Naive B cell (primary cell): ENCODE data around the gene ALKBH4. TPM values are rescaled to one million over a fixed set of nuclear protein-coding genes. Genes with fewer than 3 reads are reported as not detected.
"Not testable (repeated sequence)": the region's sequence is repeated elsewhere in the genome, so short reads cannot be mapped to it uniquely, and the experiment has no call there.

ENCODE experiments used
- ATAC-seq, 2 donors: fragments of 150-1000 bp; cut with Tn5 transposase; 2 replicates each; pipeline ENCODE4 v1.10.0; 2021; ENCODE audit warnings: low read depth in 2 of 2, mild to moderate bottlenecking in 2 of 2, moderate library complexity in 2 of 2
- DNase-seq: peaks from one replicate; pipeline ENCODE4 v3.0.0; 2022
- H3K27ac Mint-ChIP-seq, 6 donors: one replicate each; pipeline ENCODE4 v1.8.0; 2020 to 2022; ENCODE audit warnings: mild to moderate bottlenecking in 6 of 6, mixed read lengths in 6 of 6, moderate library complexity in 5 of 6, inconsistent platforms in 2 of 6
- H3K27me3 Mint-ChIP-seq, 3 donors: one replicate each; pipeline ENCODE4 v1.8.0; 2021 to 2022; ENCODE audit warnings: mixed read lengths in 3 of 3, mild to moderate bottlenecking in 1 of 3
- H3K36me3 Mint-ChIP-seq, 2 donors: one replicate each; pipeline ENCODE4 v1.8.0; 2020 to 2022; ENCODE audit warnings: mixed read lengths in 2 of 2, inconsistent platforms in 1 of 2, mild to moderate bottlenecking in 1 of 2
- H3K4me1 Mint-ChIP-seq, 3 donors: one replicate each; pipeline ENCODE4 v1.8.0; 2020 to 2022; ENCODE audit warnings: mixed read lengths in 3 of 3, inconsistent platforms in 1 of 3, mild to moderate bottlenecking in 1 of 3, moderate library complexity in 1 of 3
- H3K4me3 Mint-ChIP-seq, 8 donors: one replicate each; pipeline ENCODE4 v1.8.0; 2020 to 2022; ENCODE audit warnings: mild to moderate bottlenecking in 8 of 8, mixed read lengths in 8 of 8, moderate library complexity in 8 of 8, inconsistent platforms in 2 of 8
- H3K9me3 Mint-ChIP-seq, 7 donors: one replicate each; pipeline ENCODE4 v1.8.0; 2020 to 2022; ENCODE audit warnings: mixed read lengths in 7 of 7, mild to moderate bottlenecking in 5 of 7, inconsistent platforms in 2 of 7, moderate library complexity in 1 of 7
- polyA plus RNA-seq, 6 donors: library from polyadenylated mRNA; unstranded; fragments of 300-500 nt; fragmentation: Illumina TruSeq; gene quantifications; one replicate each; pipeline ENCODE4 v1.2.3, GENCODE V29; 2021; ENCODE audit warnings: low read depth in 6 of 6

ALKBH4 gene
- polyA plus RNA-seq, 6 donors from 2014 or later = 12.4 to 23.5 (median 19.0) TPM

DNA sequence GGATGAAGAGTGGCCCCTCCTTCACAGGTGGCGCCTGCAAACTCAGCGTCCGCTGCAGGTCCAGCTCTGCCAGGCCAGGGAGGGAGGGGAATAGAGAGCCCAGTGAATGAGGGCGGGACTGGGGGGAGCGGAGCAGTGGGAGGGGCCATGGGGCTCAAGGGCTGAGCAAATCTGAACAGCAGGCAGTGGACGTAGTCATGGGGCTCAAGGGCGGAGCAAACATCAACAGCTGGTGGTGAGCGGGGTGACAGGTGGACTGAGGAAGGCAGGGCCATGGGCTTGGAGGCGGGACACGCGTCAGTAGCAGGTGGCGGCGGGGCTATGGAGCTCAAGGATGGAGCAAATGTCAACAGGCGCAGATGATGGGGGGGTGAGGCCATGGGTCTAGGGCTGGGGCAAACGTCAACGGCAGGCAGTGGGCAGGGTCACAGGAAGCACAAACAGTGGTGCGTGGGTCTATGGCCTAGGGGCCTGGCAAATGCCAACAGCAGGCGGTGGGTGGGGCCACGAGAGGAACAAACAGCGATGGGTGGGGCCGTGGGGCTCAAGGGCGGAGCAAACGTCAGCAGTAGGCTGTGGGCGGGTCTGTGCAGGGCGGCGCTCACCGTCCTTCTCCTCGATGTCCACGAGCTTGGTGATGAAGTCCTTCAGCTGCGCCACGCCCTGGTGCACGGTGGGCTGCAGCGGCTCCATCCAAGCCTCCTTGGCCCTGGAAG lies 28.7 kb upstream of the ALKBH4 start:
- not testable (repeated sequence) for H3K36me3 Mint-ChIP-seq, DNase-seq

DNA sequence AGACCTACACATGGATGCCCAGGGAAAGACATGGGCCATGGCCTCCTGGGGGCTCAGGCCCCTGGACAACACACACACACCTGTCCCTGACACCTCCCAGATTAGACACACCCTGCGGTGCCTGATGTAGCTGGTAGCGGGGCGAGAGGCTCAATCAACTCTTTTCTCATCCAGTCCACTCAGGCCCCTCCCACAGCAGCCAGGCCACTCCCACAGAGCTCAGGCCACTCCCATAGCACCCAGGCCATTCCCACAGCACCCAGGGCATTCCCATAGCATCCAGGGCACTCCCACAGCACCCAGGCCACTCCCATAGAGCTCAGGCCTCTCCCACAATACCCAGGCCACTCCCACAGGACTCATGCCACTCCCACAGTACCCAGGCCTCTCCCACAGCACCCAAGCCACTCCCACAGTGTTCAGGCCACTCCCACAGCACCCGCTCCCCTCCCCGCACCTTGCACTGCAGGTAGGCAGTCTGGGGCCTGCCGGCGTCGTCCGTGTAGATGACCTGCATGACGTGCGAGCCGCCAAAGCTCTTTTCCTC lies 25.9 kb upstream of the ALKBH4 start:
- not testable (repeated sequence) for H3K4me1 Mint-ChIP-seq, H3K4me3 Mint-ChIP-seq, H3K9me3 Mint-ChIP-seq, H3K27ac Mint-ChIP-seq, H3K27me3 Mint-ChIP-seq, H3K36me3 Mint-ChIP-seq
- peak; percentile 29 to 37 for ATAC-seq
- DNase-seq = peak; percentile 31

More for the DNA sequence above, 28.7 kb upstream of the ALKBH4 start:
- not testable (repeated sequence) for H3K27me3 Mint-ChIP-seq, H3K4me1 Mint-ChIP-seq, H3K4me3 Mint-ChIP-seq, H3K9me3 Mint-ChIP-seq, H3K27ac Mint-ChIP-seq
- peak; percentile 49 to 52 for ATAC-seq

DNA sequence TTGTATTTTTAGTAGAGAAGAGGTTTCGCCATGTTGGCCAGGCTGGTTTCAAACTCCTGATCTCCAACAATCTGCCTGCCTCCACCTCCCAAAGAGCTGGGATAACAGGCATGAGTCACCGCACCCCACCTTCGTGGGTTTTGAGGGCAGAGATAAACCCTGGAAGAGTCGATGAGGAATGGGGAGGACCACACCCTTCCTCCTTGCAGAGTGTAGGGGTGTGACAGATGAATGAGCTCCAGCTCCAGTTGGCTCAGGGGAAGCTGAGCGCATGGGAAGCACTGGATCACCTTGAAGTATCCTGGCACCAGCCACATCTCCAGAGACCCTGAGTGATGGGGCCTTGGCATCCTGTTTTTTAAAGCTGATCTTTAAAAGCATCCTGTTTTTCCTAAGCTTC lies 19.7 kb upstream of the ALKBH4 start:
- H3K36me3 Mint-ChIP-seq, ATAC-seq, H3K27me3 Mint-ChIP-seq, H3K27ac Mint-ChIP-seq, DNase-seq, H3K4me3 Mint-ChIP-seq, H3K4me1 Mint-ChIP-seq, H3K9me3 Mint-ChIP-seq: not testable (repeated sequence)

DNA sequence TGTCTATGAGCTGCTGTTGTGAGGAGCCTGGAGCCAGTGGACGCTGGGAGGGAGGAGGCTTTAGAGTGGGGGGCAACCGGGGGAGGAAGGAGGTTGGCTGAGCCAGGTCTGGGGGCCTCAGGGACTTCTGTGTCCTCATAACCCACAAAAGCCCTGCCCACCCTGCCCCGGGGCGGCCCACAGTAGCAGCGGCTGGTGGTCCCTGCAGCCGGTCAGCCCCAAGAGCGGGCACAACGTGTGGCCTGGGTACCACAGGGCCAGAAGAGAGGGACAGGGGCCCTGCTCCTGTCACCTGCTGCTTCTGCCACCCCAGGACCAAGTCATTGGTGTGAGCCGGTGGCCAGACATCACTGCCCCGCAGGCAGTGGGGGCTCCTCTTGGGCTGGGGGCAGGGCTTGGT lies 17.3 kb upstream of the ALKBH4 start:
- H3K4me1 Mint-ChIP-seq, H3K36me3 Mint-ChIP-seq: not testable (repeated sequence)

GRCh38 chr7:102479982-102480637 lies 15.4 kb upstream of the ALKBH4 start:
- H3K4me1 Mint-ChIP-seq, ATAC-seq, H3K36me3 Mint-ChIP-seq, DNase-seq, H3K9me3 Mint-ChIP-seq, H3K27me3 Mint-ChIP-seq: not testable (repeated sequence)
- Mint-ChIP-seq H3K27ac (peak overlapping the region in 1 of 6 donors; percentile 53), H3K4me3 (peak overlapping the region in 2 of 8 donors; percentile 9 to 35)

More for the DNA sequence above, 17.3 kb upstream of the ALKBH4 start:
- H3K9me3 Mint-ChIP-seq, H3K27me3 Mint-ChIP-seq, DNase-seq, H3K4me3 Mint-ChIP-seq, ATAC-seq, H3K27ac Mint-ChIP-seq: not testable (repeated sequence)

DNA sequence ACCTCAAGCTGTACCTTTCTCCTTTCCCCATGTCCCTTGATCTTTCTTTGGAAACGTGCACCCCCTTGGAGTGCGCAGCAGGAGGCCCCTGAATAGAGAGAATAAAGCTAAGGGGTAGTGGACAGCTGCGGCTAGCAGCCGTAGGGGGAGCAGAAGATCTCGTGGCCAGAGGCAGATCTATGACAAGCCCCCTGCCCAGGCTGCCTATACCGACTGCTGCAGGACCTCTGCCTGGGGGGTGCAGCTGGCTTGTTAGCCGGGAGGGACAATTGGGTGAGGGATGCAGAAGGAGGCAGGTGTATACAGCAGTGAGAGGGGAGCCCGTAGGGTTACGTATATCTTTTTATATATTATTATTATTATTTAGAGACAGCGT lies 14.5 kb upstream of the ALKBH4 start:
- not testable (repeated sequence) for H3K36me3 Mint-ChIP-seq, H3K27me3 Mint-ChIP-seq, H3K4me1 Mint-ChIP-seq, DNase-seq, H3K9me3 Mint-ChIP-seq
- peak overlapping the region in 1 of 6 donors; percentile 77 for H3K27ac Mint-ChIP-seq
- H3K4me3 Mint-ChIP-seq = peak overlapping the region in 1 of 8 donors; percentile 78
- peak; percentile 6 to 13 for ATAC-seq

DNA sequence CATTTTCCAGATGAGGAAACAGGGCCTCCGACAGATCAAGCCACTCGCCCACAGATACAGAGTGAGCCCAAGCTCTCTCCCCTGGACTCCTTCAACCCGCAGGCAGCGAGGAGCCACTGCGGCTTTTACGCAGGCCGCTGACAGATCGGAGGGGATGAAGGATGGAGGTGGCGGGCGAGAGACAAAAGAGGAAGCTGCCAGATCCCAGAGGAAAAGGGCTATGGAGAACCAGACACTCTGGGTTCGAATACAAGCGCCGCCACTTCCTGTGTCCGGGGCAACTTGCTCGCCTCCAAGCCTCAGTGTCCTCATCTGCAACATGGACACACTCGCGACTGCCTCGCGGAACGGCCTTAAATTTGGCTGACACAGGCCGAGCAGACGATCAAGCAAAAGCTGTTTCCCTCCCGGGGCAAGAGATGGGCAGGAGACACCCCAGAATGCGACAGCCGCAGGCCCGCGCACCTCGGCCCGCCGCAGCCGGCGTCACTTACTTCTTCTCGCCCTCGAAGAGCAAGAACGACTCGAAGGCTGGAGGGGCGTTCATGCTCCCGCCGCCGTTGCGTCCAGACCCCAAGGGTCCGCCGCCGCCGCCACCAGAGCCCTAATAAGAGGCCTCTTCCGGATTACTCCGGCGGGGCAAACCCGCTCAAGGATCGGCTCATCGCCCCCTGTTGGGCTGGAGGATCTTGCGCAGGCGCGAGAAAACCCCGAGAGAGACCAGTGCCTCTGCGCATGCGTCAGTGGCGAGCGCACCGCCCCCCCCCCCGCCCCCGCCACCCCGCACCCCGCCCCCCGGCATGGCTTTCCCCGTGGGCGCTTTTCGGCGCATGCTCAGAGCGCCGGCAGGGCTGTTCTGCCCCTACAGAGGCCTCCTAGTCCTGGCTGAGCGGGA lies 13.9 kb upstream of the ALKBH4 start, which contains the start of gene POLR2J:
Gene POLR2J (minus strand): TSS at position 609 of the 895 bp plus-strand sequence. CDS start 62 bp downstream, at position 547.
- H3K27me3 Mint-ChIP-seq, H3K36me3 Mint-ChIP-seq, H3K9me3 Mint-ChIP-seq, H3K4me1 Mint-ChIP-seq: not testable (repeated sequence)
- peak; percentile 90 for DNase-seq
- Mint-ChIP-seq H3K4me3 (peak within 1 kb of the TSS; percentile 78 to 96 (median 92)), H3K27ac (peak within 1 kb of the TSS; percentile 39 to 94 (median 80))
- ATAC-seq = peak; percentile 86 to 89

DNA sequence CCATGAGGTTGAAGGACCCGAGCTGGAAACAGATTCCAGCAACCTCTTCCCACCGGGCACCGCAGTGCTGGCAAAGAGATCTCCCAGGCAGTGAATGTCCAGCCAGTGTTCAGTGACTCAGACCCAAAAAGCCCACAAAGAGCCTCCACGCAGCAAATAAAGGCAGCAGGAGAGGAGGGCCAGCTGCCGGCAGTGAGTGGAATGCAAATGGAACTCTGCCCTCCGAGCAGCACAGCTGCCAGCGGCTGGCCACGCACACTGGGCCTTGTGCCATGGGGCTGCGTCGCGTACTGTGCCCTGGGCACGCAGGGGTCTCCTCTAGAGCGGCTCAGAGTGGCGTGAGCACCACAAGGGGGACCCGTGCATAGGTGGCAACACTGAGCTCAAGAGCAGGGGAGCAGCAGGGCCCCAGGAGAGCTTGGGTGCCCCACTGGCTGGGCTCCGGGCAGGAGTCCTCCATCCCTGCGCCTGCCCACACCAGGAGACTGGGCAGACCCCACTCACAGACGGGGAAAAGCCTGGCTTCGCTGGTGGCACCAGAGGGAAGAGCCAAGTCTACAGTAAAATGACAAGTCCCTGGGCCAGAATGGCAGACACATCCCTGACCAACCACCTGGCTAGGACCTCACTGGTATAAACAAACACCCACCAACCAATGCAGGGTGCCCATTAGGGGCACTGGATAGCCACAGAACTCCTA lies 10.2 kb upstream of the ALKBH4 start:
- H3K4me1 Mint-ChIP-seq, ATAC-seq, H3K9me3 Mint-ChIP-seq: not testable (repeated sequence)

GRCh38 chr7:102474116-102474515 lies 9.5 kb upstream of the ALKBH4 start:
- not testable (repeated sequence) for H3K36me3 Mint-ChIP-seq, H3K4me3 Mint-ChIP-seq, H3K27ac Mint-ChIP-seq, H3K4me1 Mint-ChIP-seq, ATAC-seq, H3K27me3 Mint-ChIP-seq, DNase-seq, H3K9me3 Mint-ChIP-seq

More for the DNA sequence above, 10.2 kb upstream of the ALKBH4 start:
- H3K27me3 Mint-ChIP-seq, H3K4me3 Mint-ChIP-seq, DNase-seq, H3K27ac Mint-ChIP-seq, H3K36me3 Mint-ChIP-seq: not testable (repeated sequence)

DNA sequence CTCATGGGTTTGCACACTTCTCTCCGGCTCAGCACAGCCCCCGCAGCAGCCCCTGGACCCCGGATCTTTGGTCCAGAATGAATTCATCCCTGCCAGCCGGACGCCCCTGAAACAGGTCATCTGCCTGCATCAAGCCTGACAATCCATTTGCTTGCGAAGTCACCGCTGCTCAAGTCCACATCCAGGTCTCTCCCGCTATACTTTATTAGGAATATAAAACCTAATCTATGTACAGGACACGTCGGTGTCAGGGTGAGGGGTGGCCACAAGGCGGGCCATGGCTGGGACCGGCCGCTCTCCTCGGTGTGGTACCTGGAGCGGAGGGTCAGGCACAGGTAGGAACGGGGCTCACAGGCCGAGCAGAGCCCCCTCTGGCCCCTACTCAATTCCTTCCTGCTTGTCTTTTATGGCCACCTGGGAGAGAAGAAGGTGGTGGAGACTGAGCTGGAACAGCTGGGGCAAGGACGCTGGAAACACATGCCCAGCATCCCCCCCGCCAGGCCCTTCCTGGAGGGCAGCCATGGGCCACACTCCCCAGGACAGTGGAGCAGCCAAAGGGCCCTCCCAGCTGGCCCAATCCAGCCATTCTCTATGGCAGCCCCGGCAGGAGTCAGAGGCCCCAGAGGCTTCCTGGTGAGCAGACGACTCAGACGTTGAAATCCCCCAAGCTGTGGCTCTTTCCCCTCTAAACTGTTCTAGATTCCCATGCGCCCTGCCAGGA lies 8.8 kb upstream of the ALKBH4 start:
- H3K27me3 Mint-ChIP-seq = no peaks in the 10 kb centered on the region
- peak overlapping the region in 2 of 6 donors; percentile 18 to 47 for H3K27ac Mint-ChIP-seq
- DNase-seq = no peak
- no peaks in the 10 kb centered on the region for H3K36me3 Mint-ChIP-seq
- no peaks in the 10 kb centered on the region for H3K9me3 Mint-ChIP-seq
- H3K4me1 Mint-ChIP-seq = peaks cover 0 to 8% (median 0%) of the 10 kb centered on the region in 3 donors
- no peak for ATAC-seq
- peak overlapping the region in 1 of 8 donors; percentile 47 for H3K4me3 Mint-ChIP-seq

GRCh38 chr7:102472126-102473041 lies 7.7 kb upstream of the ALKBH4 start:
- no peaks in the 10 kb centered on the region for H3K27me3 Mint-ChIP-seq
- H3K27ac Mint-ChIP-seq = peak overlapping the region in 2 of 6 donors; percentile 70 to 84
- no peaks in the 10 kb centered on the region for H3K36me3 Mint-ChIP-seq
- DNase-seq = no peak
- peaks cover 0 to 8% (median 2%) of the 10 kb centered on the region in 3 donors for H3K4me1 Mint-ChIP-seq
- ATAC-seq = no peak
- no peaks in the 10 kb centered on the region for H3K9me3 Mint-ChIP-seq
- H3K4me3 Mint-ChIP-seq = peak overlapping the region in 1 of 8 donors; percentile 49

GRCh38 chr7:102471791-102472125 lies 7.1 kb upstream of the ALKBH4 start:
- H3K36me3 Mint-ChIP-seq = no peaks in the 10 kb centered on the region
- no peaks in the 10 kb centered on the region for H3K9me3 Mint-ChIP-seq
- H3K27ac Mint-ChIP-seq = peak overlapping the region in 2 of 6 donors; percentile 70 to 84
- no peak for DNase-seq
- H3K4me3 Mint-ChIP-seq = peak overlapping the region in 1 of 8 donors; percentile 49
- ATAC-seq = no peak
- peaks cover 3 to 10% (median 8%) of the 10 kb centered on the region in 3 donors for H3K4me1 Mint-ChIP-seq
- no peaks in the 10 kb centered on the region for H3K27me3 Mint-ChIP-seq
